ENCODE results near the gene MYOCD.

Gene MYOCD

DNA sequence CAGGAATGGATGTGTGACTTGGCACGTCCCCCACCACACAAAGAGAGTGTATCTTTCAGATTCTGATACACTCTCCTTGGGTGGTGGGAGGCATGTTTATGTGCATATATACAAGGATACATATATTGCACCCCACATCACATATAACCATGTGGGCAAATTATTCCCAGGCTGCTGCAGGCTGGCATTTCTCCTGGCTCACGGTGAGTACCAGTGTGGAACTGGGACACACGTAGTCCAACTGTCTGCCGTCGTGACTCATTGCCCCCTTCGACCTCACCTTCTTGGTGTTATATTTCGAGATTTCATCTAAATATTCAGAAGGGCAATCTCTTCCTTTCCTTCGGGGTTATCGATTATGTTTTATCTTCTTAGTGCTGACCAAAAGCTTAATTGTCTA is 148.0 kb downstream of the MYOCD start:
- TF ChIP-seq, protein P1, sequence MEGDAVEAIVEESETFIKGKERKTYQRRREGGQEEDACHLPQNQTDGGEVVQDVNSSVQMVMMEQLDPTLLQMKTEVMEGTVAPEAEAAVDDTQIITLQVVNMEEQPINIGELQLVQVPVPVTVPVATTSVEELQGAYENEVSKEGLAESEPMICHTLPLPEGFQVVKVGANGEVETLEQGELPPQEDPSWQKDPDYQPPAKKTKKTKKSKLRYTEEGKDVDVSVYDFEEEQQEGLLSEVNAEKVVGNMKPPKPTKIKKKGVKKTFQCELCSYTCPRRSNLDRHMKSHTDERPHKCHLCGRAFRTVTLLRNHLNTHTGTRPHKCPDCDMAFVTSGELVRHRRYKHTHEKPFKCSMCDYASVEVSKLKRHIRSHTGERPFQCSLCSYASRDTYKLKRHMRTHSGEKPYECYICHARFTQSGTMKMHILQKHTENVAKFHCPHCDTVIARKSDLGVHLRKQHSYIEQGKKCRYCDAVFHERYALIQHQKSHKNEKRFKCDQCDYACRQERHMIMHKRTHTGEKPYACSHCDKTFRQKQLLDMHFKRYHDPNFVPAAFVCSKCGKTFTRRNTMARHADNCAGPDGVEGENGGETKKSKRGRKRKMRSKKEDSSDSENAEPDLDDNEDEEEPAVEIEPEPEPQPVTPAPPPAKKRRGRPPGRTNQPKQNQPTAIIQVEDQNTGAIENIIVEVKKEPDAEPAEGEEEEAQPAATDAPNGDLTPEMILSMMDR (IDR thresholded peaks at IDR 0.05; ENCODE audit: low read length, missing control alignments), result no peak
- DNase-seq (ENCODE audit: low read depth), result no peak
- no peak overlapping the region for H3K4me3 ChIP-seq (replicated peaks; ENCODE audit: low read depth, low read length)

- no peak overlapping the region for H3K4me3 ChIP-seq (replicated peaks; ENCODE audit: low read depth, low read length)
- TF ChIP-seq, protein P1 (IDR thresholded peaks at IDR 0.05; ENCODE audit: low read length, missing control alignments), result no peak
- no peak for DNase-seq (ENCODE audit: low read depth)
Observed at GRCh38 chr17:12814718-12815117, 149.0 kb downstream of the MYOCD start.

GRCh38 chr17:12815642-12816141 is 150.0 kb downstream of the MYOCD start:
- H3K4me3 ChIP-seq (replicated peaks; ENCODE audit: low read depth, low read length), result no peak overlapping the region
- no peak for DNase-seq (ENCODE audit: low read depth)
- TF ChIP-seq, protein P1 (IDR thresholded peaks at IDR 0.05; ENCODE audit: low read length, missing control alignments), result no peak

Data from fibroblast of pulmonary artery (primary cell).